K562 (cell line): ENCODE measurements around the gene STK16. TPM values are rescaled to one million over a fixed set of nuclear protein-coding genes. Genes with fewer than 3 reads are reported as not detected.

Experiments used
- ATAC-seq: fragments of 200-7000 bp; cut with Tn5 transposase; 3 replicates; pipeline ENCODE4 v1.9.1; 2020; ENCODE audit warnings: moderate library complexity
- BruUV-seq: library from RNA; stranded (reverse); fragments of 400-500 nt; replicated peaks from 2 replicates; lab custom pipeline; 2021; lab: Mats Ljungman, UMichigan
- CTCF ChIA-PET: fragments of 300-600 bp; formaldehyde crosslinking; extraction: SDS; loops from one replicate; lab custom pipeline; 2021; ENCODE audit warnings: low intra/inter-chr PET ratio; lab: Yijun Ruan, JAX
- POLR2A ChIA-PET: fragments of 300-600, 350-650 bp; sonication (Branson Sonifier 250); formaldehyde crosslinking; extraction: SDS; loops from one replicate; lab custom pipeline; 2021; ENCODE audit warnings: antibody characterized with exemption, inconsistent platforms; lab: Yijun Ruan, JAX
- DNase-seq, 4 experiments: peaks; one replicate each; pipeline versions ENCODE4 v3.0.0 to v3.0.0-alpha.2; 2011 to 2018; ENCODE audit warnings: low spot score in 3 of 4, mixed read lengths in 3 of 4; ENCODE audit errors: extremely low read depth in 1 of 4
- FAIRE-seq: peaks from 2 replicates; lab custom pipeline; 2011; peaks lifted over from hg19 to GRCh38; lab: Jason Lieb, UNC
- H2AFZ ChIP-seq: 2 replicates; pipeline ENCODE4 v1.6.0; 2011; ENCODE audit warnings: low read depth, low read length, control low read depth, inconsistent platforms
- H3K27ac ChIP-seq: fragments of 200-600 bp; 3 replicates; pipeline ENCODE4 v1.8.0; 2011; ENCODE audit warnings: low read depth, mild to moderate bottlenecking, control low read depth, inconsistent platforms, low read length, moderate library complexity, mixed read lengths; ENCODE audit errors: extremely low read depth
- H3K27me3 ChIP-seq, 2 experiments: fragments of 300-600 bp in 1 of 2; 2 replicates in 1 of 2; 3 replicates in 1 of 2; pipeline versions ENCODE4 v1.6.0 to v1.8.0; 2011; ENCODE audit warnings: inconsistent platforms in 2 of 2, low read length in 2 of 2, mild to moderate bottlenecking in 1 of 2, mixed read lengths in 1 of 2, moderate library complexity in 1 of 2; ENCODE audit not compliant: control insufficient read depth in 2 of 2, insufficient read depth in 2 of 2
- H3K36me3 ChIP-seq: fragments of 300-600 bp; 3 replicates; pipeline ENCODE4 v1.8.0; 2011; ENCODE audit warnings: mild to moderate bottlenecking, low read length, inconsistent platforms; ENCODE audit not compliant: control insufficient read depth, insufficient read depth
- H3K4me1 ChIP-seq, 2 experiments: fragments of 200-600 bp in 1 of 2; replicated peaks in 1 of 2; 2 replicates in 1 of 2; 3 replicates in 1 of 2; pipeline versions ENCODE4 v1.5.1 to v1.8.0; 2011; ENCODE audit warnings: inconsistent platforms in 2 of 2, low read length in 2 of 2, mild to moderate bottlenecking in 1 of 2, mixed read lengths in 1 of 2, moderate library complexity in 1 of 2; ENCODE audit not compliant: control insufficient read depth in 2 of 2, insufficient read depth in 2 of 2
- H3K4me2 ChIP-seq: 2 replicates; pipeline ENCODE4 v1.6.1; 2011; ENCODE audit warnings: low read length, control low read depth, inconsistent platforms, mixed read lengths; ENCODE audit not compliant: insufficient read depth
- H3K4me3 ChIP-seq: fragments of 200-600 bp; sonication (generic), shearing (Covaris generic); 2 replicates; pipeline ENCODE4 v1.5.1; 2016; ENCODE audit warnings: control low read depth, inconsistent platforms
- H3K79me2 ChIP-seq: fragments of 200-600 bp; 3 replicates; pipeline ENCODE4 v1.8.0; 2011; ENCODE audit warnings: low read length, inconsistent platforms; ENCODE audit not compliant: control insufficient read depth, insufficient read depth
- H3K9ac ChIP-seq, 2 experiments: 2 replicates each; pipeline versions ENCODE4 v1.6.0 to v1.6.1; 2011; ENCODE audit warnings: low read depth in 2 of 2, low read length in 2 of 2, control low read depth in 1 of 2, inconsistent platforms in 1 of 2, mild to moderate bottlenecking in 1 of 2, mixed read lengths in 1 of 2; ENCODE audit not compliant: insufficient read depth in 1 of 2
- H3K9me1 ChIP-seq: one replicate; pipeline ENCODE4 v1.6.0; 2011; ENCODE audit warnings: inconsistent platforms, mild to moderate bottlenecking, low read length, moderate library complexity; ENCODE audit not compliant: control insufficient read depth, insufficient read depth
- H3K9me3 ChIP-seq: replicated peaks from 2 replicates; pipeline ENCODE4 v1.5.1; 2011; ENCODE audit warnings: low read depth, low read length, inconsistent platforms; ENCODE audit not compliant: control insufficient read depth, insufficient read depth
- H4K20me1 ChIP-seq: replicated peaks from 2 replicates; pipeline ENCODE4 v1.6.1; 2011; ENCODE audit warnings: low read length, inconsistent platforms, mixed read lengths; ENCODE audit not compliant: control insufficient read depth, insufficient read depth
- BDP1 ChIP-seq: IDR thresholded peaks from 3 replicates; pipeline ENCODE4 v1.6.1; 2011; ENCODE audit not compliant: insufficient read length, insufficient read depth
- MAZ ChIP-seq, 2 experiments: fragments of 450-650 bp in 1 of 2; sonication (generic) in 1 of 2; formaldehyde crosslinking; IDR thresholded peaks in 1 of 2; conservative IDR thresholded peaks in 1 of 2; 2 replicates each; pipeline versions ENCODE4 v1.4.0 to v1.5.0; 2020; ENCODE audit warnings: mild to moderate bottlenecking in 1 of 2, missing genetic modification reagents in 1 of 2
- NR4A1 ChIP-seq, 2 experiments: fragments of 250-450 bp in 1 of 2; fragments of 450-650 bp in 1 of 2; sonication (Bioruptor Pico) in 1 of 2; IDR thresholded peaks; 2 replicates each; pipeline versions ENCODE4 v1.4.0 to v1.6.1; 2016 to 2020; ENCODE audit warnings: mild to moderate bottlenecking in 2 of 2, missing compliant biosample characterization in 1 of 2, missing genetic modification characterization in 1 of 2, moderate library complexity in 1 of 2
- NUFIP1 ChIP-seq: fragments of 450-650 bp; IDR thresholded peaks from 2 replicates; pipeline ENCODE4 v1.6.1; 2018; ENCODE audit not compliant: partially characterized antibody
- POU5F1 ChIP-seq: fragments of 150-350 bp; IDR thresholded peaks from 2 replicates; pipeline ENCODE4 v1.6.1; 2014; ENCODE audit warnings: borderline replicate concordance, low read length, low read depth, mild to moderate bottlenecking; ENCODE audit not compliant: partially characterized antibody
- RBM39 ChIP-seq: fragments of 200-400 bp; formaldehyde crosslinking; optimal IDR thresholded peaks from 2 replicates; pipeline ENCODE3; 2018; ENCODE audit warnings: low read depth, low read length
- SIRT6 ChIP-seq: IDR thresholded peaks from one replicate; pipeline ENCODE4 v1.6.1; 2012; ENCODE audit warnings: low read depth, mild to moderate bottlenecking, control low read depth, inconsistent platforms, low read length, moderate library complexity
- SMAD2 ChIP-seq: fragments of 150-350 bp; IDR thresholded peaks from 2 replicates; pipeline ENCODE4 v1.6.1; 2014; ENCODE audit warnings: low read depth, mild to moderate bottlenecking, low read length
- SMARCE1 ChIP-seq: fragments of 450-650 bp; IDR thresholded peaks from 2 replicates; pipeline ENCODE4 v1.7.1; 2016; ENCODE audit warnings: mild to moderate bottlenecking
- ZNF408 ChIP-seq: fragments of 250-450 bp; sonication (Bioruptor Pico); IDR thresholded peaks from 2 replicates; pipeline ENCODE4 v1.4.0; 2020; ENCODE audit warnings: low read depth, mild to moderate bottlenecking, moderate library complexity
- WGBS: fragments of 100-300 bp; shearing (Covaris generic); methylation state at CpG from one replicate; pipeline ENCODE4 v1.1.6; 2016; ENCODE audit warnings: low coverage, mixed read lengths; ENCODE audit not compliant: insufficient coverage; ENCODE audit errors: missing lambda C conversion rate; 5-methylcytosine and 5-hydroxymethylcytosine counted together
- in situ Hi-C: fragments of 300-500 bp; cut with MboI; formaldehyde crosslinking; loops from 4 replicates; pipeline ENCODE4 v1.15.0; 2018; ENCODE audit warnings: inconsistent platforms, mixed read lengths
- intact Hi-C: fragments of 100-400 bp; cut with micrococcal nuclease; formaldehyde crosslinking; loops from 2 replicates; pipeline ENCODE4 v1.14.2; 2022
- polyA plus RNA-seq, 8 experiments: library from polyadenylated mRNA; depleted of rRNA in 4 of 8; stranded (reverse) in 5 of 8; unstranded in 3 of 8; fragments of >200 nt; fragmentation: Nextera tagmentation in 2 of 8; fragmentation: Illumina TruSeq in 1 of 8; extraction: Ambion mirVana in 2 of 8; extraction: Trizol in 1 of 8; gene quantifications; 2 replicates each; pipeline versions ENCODE4 v1.2.1 to v1.2.3, GENCODE V29; 2011 to 2014; ENCODE audit warnings: inconsistent platforms in 1 of 8, missing spikeins in 1 of 8
- total RNA-seq, 7 experiments: library from RNA; depleted of rRNA in 6 of 7; stranded (reverse); fragments of >200 nt in 6 of 7; fragmentation: Illumina TruSeq in 2 of 7; extraction: Trizol in 2 of 7; gene quantifications; 2 replicates each; pipeline versions ENCODE4 v1.2.1 to v1.2.3, GENCODE V29; 2011 to 2021; ENCODE audit warnings: low replicate concordance in 1 of 7
- TF ChIP-seq, protein P1 (sequence below): fragments of 450-650 bp; formaldehyde crosslinking; IDR thresholded peaks from 2 replicates; pipeline ENCODE4 v1.4.0; 2022; ENCODE audit warnings: missing genetic modification characterization
- TF ChIP-seq, protein P2 (sequence below): fragments of 450-650 bp; IDR thresholded peaks from 2 replicates; pipeline ENCODE4 v1.7.1; 2018; ENCODE audit warnings: mild to moderate bottlenecking, low read depth; ENCODE audit not compliant: partially characterized antibody

The STK16 gene
- total and polyA plus RNA-seq, 9 of the 15 experiments (the other 6 are each of a cell fraction or from before 2014, with no cell fraction given): 5.4 to 36.2 (median 17.8) TPM

DNA sequence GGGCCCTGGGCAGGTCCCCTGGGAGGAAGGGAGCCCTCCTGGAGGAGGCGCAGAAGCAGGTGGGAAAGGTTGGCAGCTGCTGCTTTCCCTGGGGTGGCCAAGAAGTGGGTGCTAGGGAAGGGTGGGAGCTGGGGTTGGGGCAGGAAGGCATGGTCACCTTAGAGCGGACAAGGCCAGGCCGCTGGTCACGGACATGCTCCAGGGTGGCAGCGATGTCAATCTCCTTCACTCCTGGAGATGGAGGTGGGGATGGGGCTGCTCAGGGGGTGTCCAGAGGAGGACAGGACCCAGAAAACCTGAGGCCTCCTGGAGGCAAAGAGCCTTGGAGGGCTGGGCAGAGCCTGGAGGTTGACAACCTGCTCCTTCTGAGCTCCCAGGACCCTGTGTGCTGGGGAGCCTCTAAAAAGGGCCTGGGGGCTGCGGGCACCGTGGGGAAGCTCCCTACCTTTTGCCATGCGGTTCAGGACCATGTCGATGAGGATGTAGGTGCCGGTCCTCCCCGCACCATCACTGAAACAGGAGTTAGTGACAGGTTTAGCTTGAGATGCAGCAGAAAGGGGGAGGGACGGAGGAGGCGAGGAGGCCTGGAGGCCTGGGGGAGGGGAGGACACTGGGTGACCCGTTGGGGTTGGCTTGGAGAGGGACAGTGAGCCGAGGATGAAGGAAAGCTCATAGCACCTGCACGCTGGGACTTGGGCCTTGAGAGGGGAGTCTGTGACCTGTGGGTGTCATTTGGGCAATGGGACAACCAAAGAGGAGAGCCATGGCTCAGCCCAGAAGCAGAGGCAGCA is 45.3 kb downstream of the STK16 start:
- H3K4me3 ChIP-seq: no peak overlapping the region
- H3K27me3 ChIP-seq: no peaks in the 10 kb centered on the region
- POLR2A ChIA-PET: interaction anchor here (0.7 to 1.2 kb wide), 3 partner anchors 10 to 853 kb away, joined by 3 to 4 read pairs (median 3); no protein-coding TSS in a partner anchor
- H3K9me1 ChIP-seq: no peaks in the 10 kb centered on the region
- TF ChIP-seq NUFIP1 (no peak), SMAD2 (no peak), ZNF408 (CRISPR knock-in tag) (no peak), BDP1 (no peak), MAZ (CRISPR knock-in tag; conservative IDR thresholded peaks at IDR 0.05 in 1 of 2, IDR thresholded peaks at IDR 0.05 in 1 of 2) (no peak), RBM39 (no peak), SMARCE1 (no peak), POU5F1 (no peak), SIRT6 (no peak), NR4A1 (CRISPR knock-in tag; IDR thresholded peaks at IDR 0.05) (no peak), NR4A1 (tag; IDR thresholded peaks at IDR 0.05) (no peak)
- TF ChIP-seq, protein P1, sequence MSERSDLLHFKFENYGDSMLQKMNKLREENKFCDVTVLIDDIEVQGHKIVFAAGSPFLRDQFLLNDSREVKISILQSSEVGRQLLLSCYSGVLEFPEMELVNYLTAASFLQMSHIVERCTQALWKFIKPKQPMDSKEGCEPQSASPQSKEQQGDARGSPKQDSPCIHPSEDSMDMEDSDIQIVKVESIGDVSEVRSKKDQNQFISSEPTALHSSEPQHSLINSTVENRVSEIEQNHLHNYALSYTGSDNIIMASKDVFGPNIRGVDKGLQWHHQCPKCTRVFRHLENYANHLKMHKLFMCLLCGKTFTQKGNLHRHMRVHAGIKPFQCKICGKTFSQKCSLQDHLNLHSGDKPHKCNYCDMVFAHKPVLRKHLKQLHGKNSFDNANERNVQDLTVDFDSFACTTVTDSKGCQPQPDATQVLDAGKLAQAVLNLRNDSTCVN: no peak
- TF ChIP-seq, protein P2, sequence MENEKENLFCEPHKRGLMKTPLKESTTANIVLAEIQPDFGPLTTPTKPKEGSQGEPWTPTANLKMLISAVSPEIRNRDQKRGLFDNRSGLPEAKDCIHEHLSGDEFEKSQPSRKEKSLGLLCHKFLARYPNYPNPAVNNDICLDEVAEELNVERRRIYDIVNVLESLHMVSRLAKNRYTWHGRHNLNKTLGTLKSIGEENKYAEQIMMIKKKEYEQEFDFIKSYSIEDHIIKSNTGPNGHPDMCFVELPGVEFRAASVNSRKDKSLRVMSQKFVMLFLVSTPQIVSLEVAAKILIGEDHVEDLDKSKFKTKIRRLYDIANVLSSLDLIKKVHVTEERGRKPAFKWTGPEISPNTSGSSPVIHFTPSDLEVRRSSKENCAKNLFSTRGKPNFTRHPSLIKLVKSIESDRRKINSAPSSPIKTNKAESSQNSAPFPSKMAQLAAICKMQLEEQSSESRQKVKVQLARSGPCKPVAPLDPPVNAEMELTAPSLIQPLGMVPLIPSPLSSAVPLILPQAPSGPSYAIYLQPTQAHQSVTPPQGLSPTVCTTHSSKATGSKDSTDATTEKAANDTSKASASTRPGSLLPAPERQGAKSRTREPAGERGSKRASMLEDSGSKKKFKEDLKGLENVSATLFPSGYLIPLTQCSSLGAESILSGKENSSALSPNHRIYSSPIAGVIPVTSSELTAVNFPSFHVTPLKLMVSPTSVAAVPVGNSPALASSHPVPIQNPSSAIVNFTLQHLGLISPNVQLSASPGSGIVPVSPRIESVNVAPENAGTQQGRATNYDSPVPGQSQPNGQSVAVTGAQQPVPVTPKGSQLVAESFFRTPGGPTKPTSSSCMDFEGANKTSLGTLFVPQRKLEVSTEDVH: no peak
- H3K36me3 ChIP-seq: no peaks in the 10 kb centered on the region
- no peaks in the 10 kb centered on the region for H3K79me2 ChIP-seq
- H3K9ac ChIP-seq: no peak overlapping the region
- no peak overlapping the region for H3K27ac ChIP-seq
- ATAC-seq (no peak), FAIRE-seq (no peak), DNase-seq (no peak)
- peaks cover 38 to 64% of the 10 kb centered on the region in 2 experiments for H3K4me1 ChIP-seq
- in situ Hi-C loops (loop anchor here (5.0 kb wide), 1 partner anchor 118 kb away; the partner anchor contains the start of gene SLC23A3), intact Hi-C loops (no loop called here)
- CTCF ChIA-PET: no interaction called here
- H3K9me3 ChIP-seq: no peaks in the 10 kb centered on the region
- 51% methylated on average over 9 of the region's 16 CpGs for WGBS
- H3K4me2 ChIP-seq: no peak overlapping the region
- no peak overlapping the region for H2AFZ ChIP-seq
- BruUV-seq: no TSS peak
- no peaks in the 10 kb centered on the region for H4K20me1 ChIP-seq
